HG02642 (cell line): ENCODE data around the gene ABHD12.

ENCODE experiments used
- ATAC-seq: cut with Tn5 transposase; IDR thresholded peaks from one replicate; pipeline ENCODE4 v1.9.1; 2021; ENCODE audit warnings: mild to moderate bottlenecking; ENCODE audit not compliant: unreplicated experiment, poor library complexity

ABHD12 gene

DNA sequence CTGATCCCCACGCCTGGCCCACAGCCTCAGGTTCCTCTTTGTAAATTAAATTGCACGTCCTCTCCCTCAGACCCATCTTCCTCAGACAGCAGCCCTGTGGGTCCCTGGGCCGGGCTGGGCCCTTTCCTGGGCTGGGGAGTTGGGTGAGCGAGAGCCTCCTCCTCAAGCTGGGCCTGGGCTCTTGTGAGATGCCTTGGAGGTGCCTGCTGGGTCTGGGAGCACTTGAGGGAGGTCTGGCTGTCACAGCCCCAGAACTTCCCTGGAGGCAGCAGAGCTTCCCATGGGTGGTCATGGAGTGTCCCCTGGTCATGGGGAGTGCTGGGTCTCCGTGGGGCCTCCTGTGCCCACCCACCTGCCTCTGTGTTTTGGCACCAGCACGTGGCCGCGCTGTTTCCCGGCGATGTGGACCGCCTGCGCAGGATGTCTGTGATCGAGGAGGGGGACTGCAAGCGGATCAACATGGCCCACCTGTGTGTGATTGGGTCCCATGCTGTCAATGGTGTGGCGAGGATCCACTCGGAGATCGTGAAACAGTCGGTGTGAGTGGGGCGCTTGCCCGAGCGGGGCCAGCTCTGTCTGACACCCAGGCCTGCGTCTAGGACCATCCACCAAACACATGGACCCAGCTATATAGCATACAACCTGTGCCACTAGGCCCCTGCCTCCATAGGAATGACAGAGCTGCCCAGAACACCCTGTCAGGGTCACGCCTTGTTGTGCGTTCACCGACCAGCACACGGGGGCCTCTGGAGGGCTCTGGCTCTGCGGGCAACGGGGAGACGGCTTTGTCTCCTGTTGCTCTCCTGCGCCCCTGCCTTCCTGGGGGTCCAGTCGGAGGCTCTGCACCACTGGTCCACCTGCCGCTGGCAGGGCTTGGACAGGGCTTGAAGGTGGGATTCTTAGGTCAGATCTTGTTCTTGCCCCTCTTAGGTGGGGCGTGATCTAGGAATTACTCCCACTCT, 109.8 kb downstream of the ABHD12 start:
- ATAC-seq, result no peak

DNA sequence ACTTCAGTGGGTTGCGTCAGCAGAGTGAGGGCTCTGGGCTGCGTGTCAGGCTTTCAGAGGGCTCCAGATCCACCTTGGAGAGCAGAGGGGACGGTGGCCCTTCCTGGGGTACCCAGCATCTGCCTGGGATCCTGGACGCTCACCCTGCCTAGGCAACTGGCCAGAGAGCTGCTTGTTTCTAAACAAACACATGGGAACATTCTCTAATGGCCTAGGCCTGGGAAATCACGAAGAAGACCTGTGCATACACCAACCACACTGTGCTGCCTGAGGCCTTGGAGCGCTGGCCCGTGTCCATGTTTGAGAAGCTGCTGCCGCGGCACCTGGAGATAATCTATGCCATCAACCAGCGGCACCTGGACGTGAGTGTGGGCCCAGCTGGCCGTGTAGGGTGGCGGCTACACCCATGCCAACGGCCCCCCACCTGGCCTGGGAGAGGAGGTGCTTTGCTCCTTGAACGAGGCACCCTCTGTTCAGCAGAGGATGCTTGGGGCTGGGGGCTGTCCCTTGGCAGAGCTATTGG, 110.5 kb downstream of the ABHD12 start:
- no peak for ATAC-seq

DNA sequence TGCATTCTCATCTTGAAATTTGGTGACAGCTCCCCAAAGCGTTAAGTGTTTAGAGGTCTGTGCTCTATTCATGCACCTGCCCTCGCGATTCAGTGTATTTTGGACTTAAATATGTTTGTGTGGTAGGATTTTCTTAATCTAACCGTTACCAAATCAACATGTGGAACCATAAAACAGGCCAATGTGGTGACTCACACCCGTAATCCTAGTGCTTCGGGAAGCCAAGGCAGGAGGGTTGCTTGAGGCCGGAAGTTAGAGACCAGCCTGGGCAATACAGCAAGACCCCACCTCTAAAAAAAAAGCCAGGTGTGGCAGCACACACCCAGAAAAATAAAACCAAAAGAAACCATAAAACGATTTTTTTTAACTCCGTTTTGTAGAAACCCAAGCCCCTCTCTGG, 111.2 kb downstream of the ABHD12 start:
- ATAC-seq, result no peak

DNA sequence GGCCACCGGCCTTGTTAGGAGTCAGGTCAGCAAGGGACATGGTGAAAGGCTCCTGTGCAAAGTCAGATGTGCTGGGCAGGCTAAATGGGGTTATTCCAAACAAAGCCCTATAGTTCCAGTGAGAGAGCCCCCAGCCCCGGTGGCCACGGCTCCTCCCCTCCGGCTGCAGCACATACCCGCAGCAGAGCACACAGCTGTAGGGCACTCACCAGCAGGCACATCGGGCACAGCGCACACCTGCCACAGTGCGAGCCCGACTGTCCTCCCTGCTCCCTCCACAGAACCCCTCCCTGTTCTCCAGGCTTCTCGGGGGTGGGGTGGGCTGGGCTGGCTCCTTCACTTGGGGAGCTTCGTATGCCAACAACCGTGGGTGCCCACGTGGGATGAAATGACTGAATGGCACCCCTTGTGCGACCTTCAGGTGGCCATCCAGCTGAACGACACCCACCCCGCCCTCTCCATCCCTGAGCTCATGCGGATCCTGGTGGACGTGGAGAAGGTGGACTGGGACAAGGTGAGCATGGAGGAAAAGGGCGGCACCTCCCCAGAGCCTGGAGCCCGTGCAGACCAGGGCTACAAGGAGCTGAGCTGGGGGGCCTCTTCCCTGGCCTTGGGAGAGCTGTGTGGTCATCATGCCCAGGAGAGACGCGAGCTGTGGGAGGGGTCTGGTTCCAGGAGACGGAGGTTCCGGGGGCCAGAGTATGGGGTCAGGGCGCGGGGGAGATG, 111.8 kb downstream of the ABHD12 start:
- ATAC-seq, result no peak

DNA sequence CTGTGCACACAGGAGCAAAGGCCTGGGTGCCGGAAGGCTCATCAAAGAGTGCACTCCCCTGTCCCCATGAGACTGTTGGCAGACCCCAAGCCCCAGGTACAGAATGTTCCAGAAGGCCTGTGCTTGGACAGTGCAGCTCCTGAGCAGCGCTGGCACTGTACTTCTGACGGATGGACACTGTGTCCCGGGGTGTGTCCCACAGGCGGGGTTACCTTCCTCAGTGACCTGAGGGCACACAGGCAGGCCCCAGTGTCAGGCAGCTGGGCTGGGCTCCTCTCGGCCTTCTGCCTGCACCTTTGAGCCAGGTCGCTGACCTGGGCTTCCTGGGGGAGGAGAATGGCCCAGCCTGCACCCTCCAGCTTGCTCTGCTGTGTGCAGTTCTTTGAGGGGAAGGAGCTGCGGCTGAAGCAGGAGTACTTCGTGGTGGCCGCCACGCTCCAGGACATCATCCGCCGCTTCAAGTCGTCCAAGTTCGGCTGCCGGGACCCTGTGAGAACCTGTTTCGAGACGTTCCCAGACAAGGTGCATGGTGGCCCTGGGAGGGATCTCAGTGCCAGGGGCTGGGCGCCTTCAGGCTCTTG, 112.6 kb downstream of the ABHD12 start:
- ATAC-seq, result no peak

DNA sequence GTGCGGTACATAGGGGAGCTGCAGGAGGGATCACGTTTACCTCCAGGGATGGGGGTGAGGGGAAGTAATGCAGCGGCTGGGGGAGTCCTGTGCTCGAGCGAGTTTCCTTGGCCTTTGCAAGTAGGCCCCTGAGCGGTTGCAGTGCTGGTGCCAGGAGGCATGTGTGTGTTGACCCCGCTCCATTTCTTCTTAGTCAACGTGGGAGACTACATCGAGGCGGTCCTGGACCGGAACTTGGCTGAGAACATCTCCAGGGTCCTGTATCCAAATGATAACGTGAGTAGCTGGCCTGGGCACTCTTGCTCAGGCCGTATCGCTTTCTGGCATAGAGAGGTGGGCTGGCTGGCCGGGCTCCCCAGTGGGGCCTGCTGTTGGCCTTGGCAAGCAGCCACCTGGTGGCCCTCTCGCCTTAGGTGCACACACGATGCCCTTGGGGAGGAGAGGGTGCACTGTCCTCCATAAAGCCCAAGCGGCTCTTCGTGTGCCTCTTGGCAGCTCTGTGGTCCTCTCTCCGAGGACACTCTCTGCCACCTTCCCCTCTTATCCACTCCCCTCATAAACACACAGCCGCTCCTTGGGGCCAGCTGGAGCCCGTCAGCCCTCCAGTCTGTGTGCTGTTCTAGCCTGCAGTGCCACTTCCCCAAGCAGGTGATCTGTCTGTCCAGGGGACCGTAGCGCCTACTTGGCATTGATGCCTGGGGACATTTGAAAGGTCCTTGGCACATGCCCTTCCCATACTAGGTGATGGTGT, 113.4 kb downstream of the ABHD12 start:
- no peak for ATAC-seq

DNA sequence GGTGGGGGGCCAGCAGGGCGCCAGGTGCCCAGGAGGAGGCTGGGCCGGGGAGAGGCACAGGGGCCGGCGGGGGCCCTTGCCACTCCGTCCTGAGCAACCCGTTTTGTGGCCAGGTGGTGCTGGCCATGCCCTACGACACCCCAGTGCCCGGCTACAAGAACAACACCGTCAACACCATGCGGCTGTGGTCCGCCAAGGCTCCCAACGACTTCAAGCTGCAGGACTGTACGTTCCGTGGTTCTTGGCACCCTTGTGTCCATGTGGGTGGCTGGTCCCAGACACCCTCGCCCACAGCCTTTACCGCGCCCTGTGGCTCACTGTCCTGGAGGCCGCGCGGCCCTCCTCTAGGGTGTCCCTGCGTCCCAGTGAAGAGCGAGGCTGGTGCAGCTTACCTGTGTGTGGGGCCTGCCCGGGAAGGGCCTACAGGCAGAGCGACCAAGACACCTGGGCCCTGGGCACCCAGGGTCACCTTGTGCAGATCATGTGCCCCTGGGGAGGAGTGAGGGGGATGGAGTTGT, 114.0 kb downstream of the ABHD12 start:
- no peak for ATAC-seq

DNA sequence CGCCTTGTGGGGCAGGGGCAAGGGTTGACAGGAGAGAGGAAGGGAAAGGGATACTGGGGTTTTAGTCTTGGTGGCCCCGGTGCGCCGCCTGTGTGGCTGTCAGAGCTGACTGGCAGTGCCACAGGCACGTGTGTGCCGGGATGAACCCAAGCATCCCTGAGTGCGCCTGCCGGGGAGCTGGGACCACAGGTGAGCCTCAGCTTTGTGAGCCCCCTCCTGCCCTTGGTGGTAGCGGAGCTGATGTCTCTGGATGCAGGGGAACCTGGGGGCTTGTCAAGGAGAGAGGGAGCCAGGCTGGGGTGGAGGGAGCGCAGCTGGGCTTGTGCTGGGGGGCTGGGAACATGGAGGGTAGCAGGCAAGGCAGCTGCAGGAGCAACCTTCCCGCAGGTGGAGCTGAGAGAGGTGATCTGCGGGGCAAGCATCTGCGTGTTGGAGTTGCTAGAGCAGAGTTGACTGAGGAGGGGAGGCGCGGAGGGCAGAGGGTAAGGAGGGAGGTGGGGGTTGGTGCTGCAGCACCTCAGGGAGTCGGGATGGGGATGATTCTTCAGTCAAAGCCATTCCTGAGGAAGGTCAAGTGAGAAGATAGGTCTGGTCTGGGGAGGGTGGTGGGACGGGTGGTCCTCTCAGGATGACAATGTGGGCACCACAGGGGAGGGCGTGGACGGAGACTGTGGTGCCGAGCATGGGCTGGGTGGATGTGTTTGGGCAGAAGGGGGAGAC, 114.7 kb downstream of the ABHD12 start:
- no peak for ATAC-seq

DNA sequence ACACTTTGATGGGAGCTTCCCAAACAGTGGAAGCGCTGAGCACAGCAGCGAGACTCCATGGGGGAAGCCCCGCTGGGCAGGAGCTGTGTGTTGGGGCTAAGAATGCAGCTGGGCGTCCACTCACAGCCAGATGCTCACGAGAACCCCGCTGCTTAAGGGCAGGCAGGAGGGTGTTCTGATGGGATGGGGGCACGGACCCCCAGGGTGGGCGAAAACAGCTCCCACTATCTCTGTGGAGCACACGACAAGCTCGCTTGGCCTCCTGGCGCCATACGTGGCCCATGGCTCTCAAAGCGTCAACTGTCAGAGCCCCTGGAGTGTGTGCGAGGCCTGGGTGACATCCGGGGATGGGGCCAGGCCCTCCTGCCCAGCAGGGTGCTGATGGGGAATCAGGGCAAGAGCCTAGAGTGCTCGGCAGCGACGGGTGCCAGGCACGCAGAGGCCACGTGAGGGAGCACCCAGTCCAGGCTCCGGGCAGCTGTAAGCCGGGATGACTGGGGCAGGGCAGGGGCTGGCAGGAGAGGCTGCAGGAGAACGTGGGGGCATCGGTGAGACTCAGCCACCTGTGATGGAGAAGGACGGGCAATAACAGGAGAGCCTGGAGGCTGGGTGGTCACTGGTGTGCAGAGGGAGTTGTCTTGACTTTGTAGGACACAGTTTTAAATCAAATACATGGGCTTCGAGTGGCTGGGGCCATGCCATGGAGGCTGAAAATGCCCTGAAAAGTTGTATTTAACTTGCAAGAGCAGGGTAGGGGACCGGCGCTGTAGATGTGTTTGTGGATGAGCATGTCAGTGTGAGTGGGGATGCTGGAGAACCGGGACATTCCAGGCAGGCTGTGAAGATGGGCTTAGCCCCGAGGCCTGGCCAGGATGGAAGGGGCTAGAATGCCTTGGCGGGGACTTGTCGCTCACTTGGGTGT, 115.5 kb downstream of the ABHD12 start:
- no peak for ATAC-seq

DNA sequence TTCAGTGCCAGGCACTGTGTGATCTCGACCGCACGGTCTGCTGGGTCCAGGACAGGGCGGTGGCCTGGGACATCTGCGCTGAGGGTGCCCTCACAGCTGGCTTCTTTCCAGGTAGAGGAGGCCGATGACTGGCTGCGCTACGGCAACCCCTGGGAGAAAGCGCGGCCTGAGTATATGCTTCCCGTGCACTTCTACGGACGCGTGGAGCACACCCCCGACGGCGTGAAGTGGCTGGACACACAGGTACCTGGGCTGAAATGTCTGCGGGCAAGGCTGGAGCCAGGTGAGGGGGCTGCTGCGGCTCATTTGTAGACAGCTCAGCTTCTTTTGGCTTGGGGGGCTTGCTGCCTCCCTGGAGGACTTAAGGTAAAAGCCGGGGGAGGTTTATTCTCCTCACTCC, 116.2 kb downstream of the ABHD12 start:
- no peak for ATAC-seq

DNA sequence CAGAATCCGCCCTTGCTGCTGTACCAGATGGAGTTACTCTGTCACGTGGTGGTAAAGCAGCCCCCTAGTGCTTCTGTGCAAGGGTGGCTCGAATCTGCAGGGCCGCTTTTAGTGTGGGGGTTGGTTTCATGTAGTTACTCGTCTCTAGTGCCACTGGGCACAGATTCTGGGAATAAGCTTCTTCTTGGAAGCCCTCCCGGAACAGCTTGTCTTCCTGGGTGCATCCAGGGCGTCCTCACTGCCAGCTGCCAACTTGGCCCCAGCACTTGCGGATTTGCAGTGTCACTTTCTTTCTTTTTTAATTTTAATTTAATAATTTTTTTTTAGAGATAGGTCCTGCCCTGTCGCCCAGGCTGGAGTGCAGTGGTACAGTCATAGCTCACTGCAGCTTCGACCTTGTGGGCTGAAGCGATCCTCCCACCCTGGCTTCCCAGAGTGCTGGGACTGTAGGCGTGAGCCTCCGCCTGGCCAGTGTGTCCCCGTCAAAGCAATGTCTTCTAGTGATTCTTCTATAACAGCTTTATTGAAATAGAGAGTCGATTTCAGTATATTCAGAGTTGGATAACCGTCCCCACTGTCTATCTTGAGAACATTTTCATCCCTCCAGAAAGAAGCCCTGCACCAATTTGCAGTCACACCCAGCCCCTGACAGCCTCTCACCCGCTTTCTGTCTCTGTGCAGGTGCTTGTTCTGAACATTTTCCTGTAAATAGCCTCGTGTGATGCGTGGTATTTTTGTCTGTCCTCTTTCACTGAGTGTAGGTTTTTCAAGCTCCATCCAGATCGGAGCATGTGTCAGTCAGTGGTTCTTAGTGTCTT, 116.9 kb downstream of the ABHD12 start:
- ATAC-seq, result no peak

DNA sequence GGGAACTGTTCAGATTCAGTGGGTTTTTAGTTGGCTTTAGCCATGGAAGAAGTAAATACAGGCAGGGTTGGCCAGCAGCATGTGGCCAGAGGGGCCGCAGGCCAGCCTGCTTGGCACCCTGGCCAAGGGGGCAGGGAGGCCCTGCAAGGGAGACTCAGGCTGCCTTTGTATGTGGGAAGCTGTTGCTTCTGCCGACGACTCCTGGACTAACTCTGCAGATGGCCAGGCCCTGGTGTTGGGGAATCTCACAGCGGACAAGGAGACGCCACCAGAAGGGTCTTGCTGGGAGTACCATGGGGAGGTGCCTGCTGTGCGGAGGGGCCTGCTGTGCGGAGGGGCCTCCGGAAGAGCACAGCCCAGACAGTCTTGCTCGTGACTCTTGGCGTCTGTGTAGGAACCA, 117.6 kb downstream of the ABHD12 start:
- ATAC-seq, result no peak

DNA sequence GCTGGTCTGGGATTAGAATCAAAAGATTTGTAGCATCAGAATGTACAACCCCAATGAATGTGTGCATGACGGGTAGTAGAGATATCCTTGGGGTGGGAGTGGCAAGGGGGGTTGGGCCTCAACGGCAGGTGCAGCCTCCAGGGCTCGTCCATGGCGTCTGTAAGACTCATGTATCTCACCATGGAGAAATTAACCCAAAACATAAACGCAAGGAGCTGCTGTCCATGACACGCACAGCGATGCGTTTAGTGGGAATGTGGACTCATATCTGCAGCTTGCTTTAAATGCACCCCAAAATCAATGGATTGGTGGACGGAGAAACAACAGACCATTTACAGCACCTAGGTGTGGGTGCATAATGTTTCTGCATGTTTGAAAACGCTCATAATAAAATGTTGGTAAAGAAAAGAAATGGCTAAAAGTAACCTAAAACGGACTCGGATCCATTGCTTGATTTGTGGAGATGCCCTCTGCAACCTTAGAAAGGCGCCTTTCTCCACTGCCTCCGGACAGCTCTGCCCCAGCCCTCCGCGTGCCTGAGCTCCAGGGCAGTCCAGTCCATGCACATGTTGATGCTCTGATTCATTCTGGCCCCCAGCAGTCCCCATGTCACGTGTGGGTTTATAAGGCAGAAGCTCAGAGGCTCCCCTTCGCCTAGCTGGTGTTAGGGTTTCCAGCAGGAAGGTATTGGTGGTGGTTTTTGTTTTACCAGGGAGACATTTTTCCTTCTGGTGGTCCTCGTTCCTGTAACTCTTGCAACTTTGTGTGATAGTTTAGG, 118.2 kb downstream of the ABHD12 start:
- no peak for ATAC-seq

DNA sequence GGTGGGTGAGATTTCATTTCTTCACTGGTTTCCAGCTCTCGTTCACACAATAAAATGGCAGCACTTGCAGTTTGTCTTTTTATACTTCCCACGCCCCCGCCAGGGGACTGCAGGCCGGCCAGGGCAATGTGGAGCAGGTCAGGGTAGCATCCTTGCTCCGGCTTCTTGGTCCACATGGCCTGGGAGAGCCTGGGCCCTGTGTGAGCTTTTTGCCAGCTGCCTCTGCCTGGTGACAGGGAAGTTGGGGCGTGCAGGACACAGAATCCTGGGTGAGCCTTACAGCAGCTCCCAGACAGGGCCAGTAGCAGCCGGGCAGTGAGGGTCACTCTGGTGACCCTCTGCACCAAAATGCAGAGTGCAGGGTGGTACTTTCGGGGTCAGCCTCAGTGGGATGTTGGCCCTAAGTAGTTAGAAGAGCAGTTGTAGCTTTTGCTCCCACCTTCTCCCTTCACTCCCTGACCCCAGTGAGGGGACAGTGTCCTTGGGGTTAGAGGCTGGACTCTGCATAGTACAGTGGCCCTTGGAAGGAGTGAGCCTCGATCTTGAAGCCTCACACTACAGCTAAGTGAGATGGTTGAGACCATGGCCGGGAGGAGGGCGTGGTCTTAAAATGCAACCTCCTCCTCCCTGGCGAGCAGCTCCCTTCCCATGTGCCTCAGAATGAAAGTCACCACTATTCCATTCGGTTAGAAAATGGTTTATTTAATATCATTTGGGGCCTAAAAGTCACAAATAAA, 119.0 kb downstream of the ABHD12 start:
- ATAC-seq, result no peak

DNA sequence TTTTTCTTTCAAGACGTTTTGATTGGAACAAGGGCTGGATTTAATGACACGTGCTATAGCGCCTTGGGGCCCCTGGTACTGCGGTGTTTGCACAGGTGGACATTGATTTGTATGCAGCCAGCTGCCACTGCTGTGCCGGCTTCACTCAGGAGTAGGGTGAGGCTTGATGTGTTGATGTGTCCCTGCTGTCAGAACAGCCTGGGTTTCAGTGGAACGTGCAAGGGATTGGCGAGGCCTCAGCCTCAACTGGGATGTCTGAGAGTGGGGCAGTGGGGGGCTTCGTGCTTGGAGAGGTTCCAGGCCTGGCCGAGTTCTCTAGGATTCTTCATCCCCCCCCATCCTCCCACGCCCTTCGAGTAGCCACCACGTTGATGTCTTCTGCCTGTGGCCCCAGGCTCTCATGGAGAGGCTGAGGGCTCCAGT, 119.8 kb downstream of the ABHD12 start:
- ATAC-seq, result no peak

DNA sequence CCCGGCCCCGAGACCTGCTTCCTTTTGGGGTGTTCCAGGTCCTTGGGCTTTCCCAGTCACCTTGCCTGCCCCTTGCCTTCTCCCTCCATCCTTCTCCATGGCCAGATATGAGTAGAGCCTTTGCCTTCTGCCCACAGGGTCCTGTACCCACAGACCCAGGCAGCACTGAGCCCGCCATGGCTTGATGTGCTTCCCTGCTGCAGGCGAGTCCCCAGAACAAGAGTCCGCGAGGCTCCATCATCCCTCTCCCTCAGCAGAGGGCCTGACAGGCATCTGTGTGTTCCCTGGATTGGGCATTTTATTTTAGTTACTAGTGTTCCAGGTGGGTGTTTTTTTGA, 120.8 kb downstream of the ABHD12 start:
- no peak for ATAC-seq
